Stimulated activated CD8-positive, alpha-beta memory T cell treated with anti-CD3 and anti-CD28 coated beads, Interleukin-12 subunit alpha, Interleukin-12 subunit beta, amount 100 ng/mL, for 24 hours (primary cell): Measurements from ENCODE around the gene CXCL16.

Source experiments
- DNase-seq: peaks from one replicate; pipeline ENCODE4 v3.0.0-alpha.2; 2020; ENCODE audit errors: extremely low read depth

CXCL16 gene, protein sequence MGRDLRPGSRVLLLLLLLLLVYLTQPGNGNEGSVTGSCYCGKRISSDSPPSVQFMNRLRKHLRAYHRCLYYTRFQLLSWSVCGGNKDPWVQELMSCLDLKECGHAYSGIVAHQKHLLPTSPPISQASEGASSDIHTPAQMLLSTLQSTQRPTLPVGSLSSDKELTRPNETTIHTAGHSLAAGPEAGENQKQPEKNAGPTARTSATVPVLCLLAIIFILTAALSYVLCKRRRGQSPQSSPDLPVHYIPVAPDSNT

DNA sequence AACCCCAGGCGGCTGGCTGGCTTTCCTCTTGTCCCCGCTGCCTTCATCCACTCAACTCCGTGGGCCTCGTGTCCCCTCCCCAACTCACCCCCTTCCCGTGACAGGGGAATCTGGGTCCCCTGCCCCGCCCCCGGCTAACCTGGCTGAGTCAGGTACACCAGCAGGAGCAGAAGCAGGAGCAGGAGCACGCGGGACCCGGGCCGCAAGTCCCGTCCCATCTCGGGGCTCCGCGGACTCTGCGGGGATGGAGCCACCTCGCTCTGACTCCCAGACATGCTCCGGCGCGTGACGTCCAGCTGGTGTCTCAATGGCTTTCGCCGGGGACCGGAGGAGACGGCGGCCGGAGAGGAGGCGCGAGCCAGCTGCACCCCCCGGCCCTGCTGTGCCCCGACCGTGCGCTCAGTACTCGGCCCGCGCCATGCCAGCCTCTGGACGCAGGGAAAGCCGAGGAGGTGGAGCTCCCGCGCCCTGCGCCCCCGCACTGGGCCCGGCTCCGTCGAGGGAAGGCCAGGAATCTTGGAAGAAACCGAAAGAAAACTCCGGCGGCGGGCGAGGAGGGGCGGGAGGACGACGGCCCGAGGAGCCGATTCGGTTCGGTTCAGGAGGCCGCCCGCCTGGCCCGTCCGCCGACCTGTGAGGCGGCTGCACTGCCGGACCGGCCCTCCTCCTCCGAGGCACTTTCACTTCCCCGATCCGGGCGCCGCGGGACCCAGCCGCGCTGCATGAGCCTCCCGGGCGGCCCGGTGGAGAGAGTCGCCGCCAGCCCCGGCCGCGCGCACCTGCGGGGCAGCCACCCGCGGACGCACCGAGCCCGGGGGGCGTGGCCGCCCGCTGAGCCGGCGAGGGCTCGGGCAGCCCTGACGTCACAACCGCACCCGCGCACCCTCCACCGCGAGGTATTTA lies at the start of gene CXCL16, which contains the start of gene ZMYND15:
TSS of gene CXCL16 (minus strand) at position 807 of the 903 bp plus-strand sequence. CDS start at position 218, 589 bp downstream.
TSS of gene ZMYND15 (plus strand) at position 712 of the 903 bp plus-strand sequence. CDS start 716 bp downstream, outside the sequence.
- no peak for DNase-seq

GRCh38 chr17:4788807-4789700 lies 49.3 kb upstream of the CXCL16 start, which contains the start of gene GLTPD2:
GLTPD2 (plus strand) TSS chr17:4788964; CDS start chr17:4789012, 48 bp downstream.
- no peak for DNase-seq

GRCh38 chr17:4788159-4788806 lies 48.6 kb upstream of the CXCL16 start:
- no peak for DNase-seq

- DNase-seq, result no peak
Measured at GRCh38 chr17:4786516-4786915, 46.8 kb upstream of the CXCL16 start.

DNA sequence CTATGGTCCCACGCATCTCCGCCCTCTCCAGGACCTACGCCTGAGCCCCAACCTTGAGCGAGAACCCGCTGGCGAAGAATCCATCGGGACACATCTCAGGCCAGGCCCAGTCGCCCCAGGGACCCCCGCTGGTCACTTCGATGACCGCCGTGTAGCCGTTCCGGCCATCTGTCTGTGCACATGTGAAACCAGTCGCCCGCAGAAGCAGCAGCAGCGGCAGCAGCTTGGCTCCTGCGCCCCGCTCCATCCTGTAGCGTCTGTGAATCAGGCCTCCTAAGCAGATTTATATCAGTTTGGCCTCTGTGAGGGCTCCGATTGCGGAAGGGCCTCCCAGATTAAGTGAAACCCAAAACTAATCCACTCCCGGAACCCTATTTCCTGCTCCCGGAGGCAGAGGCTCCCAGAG lies 46.4 kb upstream of the CXCL16 start, which contains the start of gene VMO1:
TSS of gene VMO1 (minus strand) at position 259 of the 406 bp plus-strand sequence. CDS start at position 247, 12 bp downstream.
- DNase-seq, result no peak

- no peak for DNase-seq
Measured at GRCh38 chr17:4785311-4786105, 45.8 kb upstream of the CXCL16 start.

DNA sequence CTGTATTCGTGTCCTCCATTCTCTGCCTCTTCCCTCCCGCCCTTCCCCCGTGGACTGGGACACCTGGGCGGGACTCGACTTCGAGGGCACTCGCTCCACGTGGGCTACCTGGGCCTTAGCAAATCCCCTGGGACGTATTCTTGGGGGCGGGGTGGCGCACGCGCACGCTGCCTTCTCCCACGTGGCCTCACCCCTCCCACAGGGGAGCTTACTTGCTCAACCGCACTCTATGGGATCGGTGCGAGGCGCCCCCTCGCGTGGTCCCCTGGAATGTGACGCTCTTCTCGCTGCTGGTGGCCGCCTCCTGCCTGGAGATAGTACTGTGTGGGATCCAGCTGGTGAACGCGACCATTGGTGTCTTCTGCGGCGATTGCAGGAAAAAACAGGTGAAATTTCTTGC lies 42.9 kb upstream of the CXCL16 start:
- DNase-seq, result no peak

GRCh38 chr17:4780325-4780955 lies 40.7 kb upstream of the CXCL16 start:
- no peak for DNase-seq

GRCh38 chr17:4777969-4778760 lies 38.4 kb upstream of the CXCL16 start:
- DNase-seq, result no peak

- DNase-seq, result no peak
Measured at GRCh38 chr17:4772235-4772613, 32.5 kb upstream of the CXCL16 start.

DNA sequence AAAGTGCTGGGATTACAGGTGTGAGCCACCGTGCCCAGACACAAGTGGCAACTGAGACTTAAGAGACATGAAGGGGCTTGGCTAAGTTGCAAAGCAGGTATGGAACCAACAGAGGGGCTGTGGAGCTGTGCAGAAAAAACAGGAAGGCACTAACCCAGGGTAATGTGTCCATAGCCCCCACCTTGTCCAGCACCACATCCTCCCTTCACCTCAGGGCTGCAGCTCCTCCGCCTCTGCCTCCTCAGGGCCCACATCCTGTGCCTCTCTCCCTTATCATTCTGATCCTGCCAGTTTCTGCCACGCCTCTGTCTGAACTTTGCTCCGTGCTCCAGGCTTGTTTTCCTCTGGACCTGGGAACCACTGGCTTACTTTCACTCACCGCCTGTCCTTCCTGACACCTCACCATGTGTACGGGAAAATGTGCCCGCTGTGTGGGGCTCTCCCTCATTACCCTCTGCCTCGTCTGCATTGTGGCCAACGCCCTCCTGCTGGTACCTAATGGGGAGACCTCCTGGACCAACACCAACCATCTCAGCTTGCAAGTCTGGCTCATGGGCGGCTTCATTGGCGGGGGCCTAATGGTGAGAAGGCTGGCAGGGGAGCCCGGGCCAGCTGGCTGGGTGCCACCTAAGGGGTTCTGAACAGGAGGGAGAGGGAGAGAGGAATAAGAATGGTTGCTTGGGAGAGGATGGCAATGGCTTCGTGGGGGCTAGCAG lies 31.9 kb upstream of the CXCL16 start, which contains the start of gene TM4SF5:
TSS of gene TM4SF5 (plus strand) at position 368 of the 716 bp plus-strand sequence. CDS start at position 405, 37 bp downstream.
- DNase-seq, result no peak

- no peak for DNase-seq
Measured at GRCh38 chr17:4769628-4770027, 29.9 kb upstream of the CXCL16 start.

DNA sequence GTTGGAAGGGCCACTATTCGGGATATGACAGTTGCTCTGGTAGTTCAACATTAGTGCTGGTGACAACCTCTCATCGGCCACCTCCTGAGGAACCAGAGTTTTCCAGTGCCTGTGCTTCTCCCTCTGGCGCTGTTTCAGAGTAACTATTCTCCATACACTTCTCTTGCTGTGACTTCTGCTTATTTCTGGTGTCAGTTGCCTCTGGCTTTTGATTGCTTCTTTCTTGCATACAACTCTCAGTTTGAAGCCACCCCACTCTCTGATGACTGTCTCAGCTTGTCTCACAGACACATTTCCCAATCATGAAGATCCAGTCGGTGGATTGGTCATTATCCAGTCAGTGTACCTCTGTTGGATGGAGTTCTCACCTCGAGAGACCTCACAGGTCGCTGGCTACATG lies 28.6 kb upstream of the CXCL16 start:
- DNase-seq, result no peak

GRCh38 chr17:4766723-4767122 lies 27.0 kb upstream of the CXCL16 start:
- DNase-seq, result no peak

GRCh38 chr17:4766201-4766600 lies 26.5 kb upstream of the CXCL16 start:
- DNase-seq, result no peak

GRCh38 chr17:4764595-4764994 lies 24.9 kb upstream of the CXCL16 start:
- no peak for DNase-seq

GRCh38 chr17:4759776-4760236 lies 20.1 kb upstream of the CXCL16 start:
- no peak for DNase-seq

DNA sequence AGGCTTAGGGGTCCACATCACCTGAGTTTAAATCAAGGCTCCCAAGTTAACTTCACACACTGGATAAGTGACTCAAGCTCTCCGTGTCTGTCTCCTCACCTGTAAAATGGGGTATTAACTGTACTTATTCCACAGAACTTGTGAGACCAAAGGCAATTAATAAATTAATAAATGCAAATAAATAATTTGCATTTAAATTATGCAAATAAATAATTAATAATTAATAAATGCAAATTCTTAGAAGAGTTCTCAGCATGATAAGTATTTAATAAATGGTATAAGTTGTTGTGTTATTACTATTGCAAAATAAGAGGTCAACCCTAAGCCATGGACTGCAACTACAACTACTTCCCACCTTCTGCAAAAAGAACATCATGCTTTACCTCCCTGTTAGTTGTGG lies 13.7 kb upstream of the CXCL16 start:
- DNase-seq, result no peak
